DND-41 (cell line): ENCODE results near the gene PELI1.

Experiments
- ATAC-seq: fragments of 200-7000 bp; cut with Tn5 transposase; 3 replicates; pipeline ENCODE4 v1.9.1; 2021; ENCODE audit warnings: low read depth; ENCODE audit not compliant: insufficient read depth
- DNase-seq: peaks from one replicate; pipeline ENCODE4 v3.0.0-alpha.2; 2020
- H2AFZ ChIP-seq: 2 replicates; pipeline ENCODE4 v1.6.0; 2012; ENCODE audit warnings: low read depth, low read length
- H3K27ac ChIP-seq: 2 replicates; pipeline ENCODE4 v1.5.1; 2012; ENCODE audit warnings: low read length, inconsistent platforms
- H3K27me3 ChIP-seq: fragments of 200-600 bp; sonication (generic); 2 replicates; pipeline ENCODE4 v1.6.0; 2012; ENCODE audit warnings: low read length, mild to moderate bottlenecking, inconsistent platforms; ENCODE audit not compliant: insufficient read depth, poor library complexity
- H3K36me3 ChIP-seq: 2 replicates; pipeline ENCODE4 v1.5.1; 2012; ENCODE audit warnings: low read length, inconsistent platforms; ENCODE audit not compliant: insufficient read depth
- H3K4me1 ChIP-seq: 2 replicates; pipeline ENCODE4 v1.5.1; 2012; ENCODE audit warnings: mild to moderate bottlenecking, low read length; ENCODE audit not compliant: insufficient read depth
- H3K4me2 ChIP-seq: 2 replicates; pipeline ENCODE4 v1.6.0; 2012; ENCODE audit warnings: mild to moderate bottlenecking, moderate library complexity, low read length, inconsistent platforms; ENCODE audit not compliant: insufficient read depth
- H3K4me3 ChIP-seq, 2 experiments: fragments of 200-600 bp in 1 of 2; shearing (Covaris generic) in 1 of 2; 2 replicates each; pipeline ENCODE4 v1.5.1; 2012 to 2016; ENCODE audit warnings: inconsistent platforms in 2 of 2, low read length in 2 of 2, mild to moderate bottlenecking in 2 of 2, low read depth in 1 of 2, moderate library complexity in 1 of 2
- H3K79me2 ChIP-seq: 2 replicates; pipeline ENCODE4 v1.6.0; 2012; ENCODE audit warnings: low read length, inconsistent platforms; ENCODE audit not compliant: insufficient read depth
- H3K9ac ChIP-seq: 2 replicates; pipeline ENCODE4 v1.6.0; 2012; ENCODE audit warnings: low read depth, mild to moderate bottlenecking, inconsistent platforms, low read length, moderate library complexity
- H3K9me3 ChIP-seq: 2 replicates; pipeline ENCODE4 v1.5.1; 2012; ENCODE audit warnings: low read length, moderate library complexity, mild to moderate bottlenecking, inconsistent platforms; ENCODE audit not compliant: insufficient read depth, severe bottlenecking
- H4K20me1 ChIP-seq: 2 replicates; pipeline ENCODE4 v1.6.0; 2012; ENCODE audit warnings: low read length; ENCODE audit not compliant: insufficient read depth
- CTCF ChIP-seq: IDR thresholded peaks from 2 replicates; pipeline ENCODE4 v1.5.1; 2012; ENCODE audit warnings: borderline replicate concordance, low read length, moderate library complexity, mild to moderate bottlenecking; ENCODE audit not compliant: poor library complexity, severe bottlenecking; ENCODE audit errors: extremely low read depth
- EZH2 ChIP-seq: IDR thresholded peaks from 3 replicates; pipeline ENCODE4 v1.6.1; 2012; ENCODE audit warnings: borderline replicate concordance, low read depth, mild to moderate bottlenecking, moderate library complexity, low read length, inconsistent platforms; ENCODE audit not compliant: severe bottlenecking

Gene PELI1

DNA sequence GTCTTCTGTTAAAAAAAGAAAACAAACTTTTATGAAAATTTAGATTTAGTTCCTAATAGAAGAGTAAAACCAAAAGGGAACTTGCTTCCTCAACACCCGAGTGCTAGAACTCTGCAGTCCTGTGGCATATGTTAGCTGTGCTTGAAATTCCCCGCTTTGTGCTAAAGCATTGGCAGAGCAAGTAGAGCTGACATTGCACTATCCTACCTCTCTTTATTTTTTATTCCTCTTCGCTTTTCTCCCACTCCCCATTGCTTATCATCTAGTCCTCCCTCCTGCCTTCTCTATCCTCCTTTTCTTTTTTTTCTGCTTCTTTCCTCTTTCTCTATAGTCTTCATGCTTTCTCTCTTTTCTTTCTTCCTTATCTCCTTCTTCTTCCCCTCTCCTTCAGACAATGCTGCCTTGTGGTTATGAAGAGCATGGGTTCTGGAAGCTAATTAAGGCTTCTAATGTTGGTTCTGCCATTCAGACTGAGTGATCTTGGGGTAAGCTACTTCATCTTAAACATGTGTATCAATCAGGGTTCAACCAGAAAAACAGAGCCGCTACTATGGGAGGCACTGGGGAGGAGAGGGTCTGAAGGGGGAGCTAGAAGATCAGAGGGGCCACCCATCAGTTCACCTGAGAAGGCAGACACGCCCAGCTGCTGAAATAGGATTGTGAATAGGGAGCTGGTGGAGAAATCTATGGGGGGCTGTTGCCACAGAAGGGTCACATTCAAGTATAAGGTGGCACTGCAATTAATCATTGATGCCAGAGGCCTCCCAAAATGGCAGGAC lies 31.4 kb upstream of the PELI1 start:
- TF ChIP-seq EZH2 (no peak), CTCF (no peak)
- H3K4me2 ChIP-seq, result no peak overlapping the region
- H4K20me1 ChIP-seq, result no peaks in the 10 kb centered on the region
- H3K9ac ChIP-seq, result no peak overlapping the region
- H3K4me3 ChIP-seq, result no peak overlapping the region
- H3K36me3 ChIP-seq, result no peaks in the 10 kb centered on the region
- no peaks in the 10 kb centered on the region for H3K9me3 ChIP-seq
- peaks cover 9% of the 10 kb centered on the region for H3K27me3 ChIP-seq
- ATAC-seq (no peak), DNase-seq (no peak)
- H3K27ac ChIP-seq, result no peak overlapping the region
- H3K4me1 ChIP-seq, result no peaks in the 10 kb centered on the region
- H2AFZ ChIP-seq, result no peak overlapping the region
- H3K79me2 ChIP-seq, result no peaks in the 10 kb centered on the region

DNA sequence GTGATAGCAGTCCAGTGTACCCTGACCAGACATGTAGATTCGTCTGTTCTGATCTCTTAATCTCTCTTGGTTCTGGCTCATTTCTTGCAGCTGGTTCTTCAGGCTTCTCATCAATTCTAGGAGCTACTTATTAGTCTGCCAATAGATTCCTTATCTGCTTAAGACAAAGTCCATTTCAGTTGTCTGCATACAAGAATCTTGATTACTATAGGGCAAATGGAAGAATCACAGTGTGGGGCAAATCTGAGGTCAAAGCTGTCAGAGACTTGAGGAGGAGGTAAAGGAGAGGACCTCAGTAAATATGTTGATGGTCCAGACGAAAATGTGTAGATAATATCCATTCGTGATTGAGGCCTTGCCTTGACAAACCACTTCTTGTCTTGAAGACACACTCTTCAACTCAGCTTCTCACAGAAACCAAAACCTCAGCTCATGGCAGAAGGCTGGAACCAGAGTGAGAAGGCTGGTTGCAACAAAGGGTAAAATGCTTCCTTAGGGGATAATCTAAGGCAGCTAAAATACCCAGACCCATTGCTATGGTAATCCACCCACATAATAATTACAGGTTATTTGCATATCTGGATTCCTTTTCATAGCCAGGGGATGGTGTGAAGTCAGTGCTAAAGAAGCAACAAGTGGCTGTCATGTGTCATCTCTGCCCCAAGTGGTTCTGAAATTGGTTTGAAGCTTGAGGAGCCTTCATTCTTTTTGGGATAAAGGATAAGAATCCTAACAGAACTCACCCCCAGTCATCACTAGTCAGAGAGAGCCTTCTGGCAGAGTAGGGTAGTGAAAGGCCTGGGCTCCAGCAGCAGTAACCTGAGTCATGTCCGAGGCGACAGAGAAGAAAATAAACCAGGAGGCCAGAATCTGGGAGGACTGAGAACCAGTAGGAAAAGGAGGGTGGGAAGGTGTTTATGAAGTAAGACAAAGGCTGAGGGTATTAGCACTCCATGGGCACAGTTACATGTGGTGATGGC lies 29.2 kb upstream of the PELI1 start:
- no peaks in the 10 kb centered on the region for H3K9me3 ChIP-seq
- H3K27ac ChIP-seq, result no peak overlapping the region
- H3K4me2 ChIP-seq, result no peak overlapping the region
- H3K79me2 ChIP-seq, result no peaks in the 10 kb centered on the region
- no peak overlapping the region for H3K9ac ChIP-seq
- H2AFZ ChIP-seq, result no peak overlapping the region
- no peaks in the 10 kb centered on the region for H3K36me3 ChIP-seq
- H3K4me3 ChIP-seq, result no peak overlapping the region
- H3K4me1 ChIP-seq, result no peaks in the 10 kb centered on the region
- H4K20me1 ChIP-seq, result no peaks in the 10 kb centered on the region
- peaks cover 9% of the 10 kb centered on the region for H3K27me3 ChIP-seq
- no peak for ATAC-seq
- DNase-seq, result no peak
- TF ChIP-seq EZH2, result no peak
- no peak for TF ChIP-seq CTCF

DNA sequence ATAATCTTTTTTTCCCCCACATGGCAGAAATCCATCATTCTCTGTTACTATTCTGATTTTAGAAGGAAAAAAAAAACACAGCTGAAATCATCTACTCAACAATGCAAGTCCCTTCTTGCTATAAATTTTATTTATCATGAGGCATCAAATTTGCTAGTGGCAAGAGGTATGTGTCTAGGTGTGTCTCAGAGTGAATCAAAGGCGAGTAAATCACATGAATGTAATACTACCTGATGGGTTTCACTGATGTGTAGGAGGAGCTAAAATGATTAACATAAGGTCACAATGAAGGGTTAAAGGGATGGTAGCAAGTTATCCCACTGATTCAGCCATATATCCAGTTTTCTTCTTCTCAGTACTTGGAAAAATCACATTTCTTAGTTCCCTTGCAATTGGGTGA lies 24.5 kb upstream of the PELI1 start:
- Histone ChIP-seq H3K4me3 (no peak overlapping the region), H3K9me3 (no peaks in the 10 kb centered on the region), H3K79me2 (no peaks in the 10 kb centered on the region), H3K27ac (no peak overlapping the region), H3K4me1 (no peaks in the 10 kb centered on the region), H2AFZ (no peak overlapping the region), H3K4me2 (no peak overlapping the region), H3K27me3 (peaks cover 12% of the 10 kb centered on the region), H3K36me3 (no peaks in the 10 kb centered on the region), H3K9ac (no peak overlapping the region), H4K20me1 (no peaks in the 10 kb centered on the region)
- ATAC-seq (no peak), DNase-seq (no peak)
- TF ChIP-seq EZH2, result no peak
- no peak for TF ChIP-seq CTCF
